Stimulated activated CD8-positive, alpha-beta memory T cell treated with anti-CD3 and anti-CD28 coated beads, Interleukin-4, amount 100 ng/mL, for 4 hours (primary cell): ENCODE measurements around the gene MGLL.

Experiments used
- DNase-seq, 2 donors: peaks; one replicate each; pipeline ENCODE4 v3.0.0-alpha.2; 2020; ENCODE audit warnings: low read depth in 2 of 2, low spot score in 1 of 2

Gene MGLL

DNA sequence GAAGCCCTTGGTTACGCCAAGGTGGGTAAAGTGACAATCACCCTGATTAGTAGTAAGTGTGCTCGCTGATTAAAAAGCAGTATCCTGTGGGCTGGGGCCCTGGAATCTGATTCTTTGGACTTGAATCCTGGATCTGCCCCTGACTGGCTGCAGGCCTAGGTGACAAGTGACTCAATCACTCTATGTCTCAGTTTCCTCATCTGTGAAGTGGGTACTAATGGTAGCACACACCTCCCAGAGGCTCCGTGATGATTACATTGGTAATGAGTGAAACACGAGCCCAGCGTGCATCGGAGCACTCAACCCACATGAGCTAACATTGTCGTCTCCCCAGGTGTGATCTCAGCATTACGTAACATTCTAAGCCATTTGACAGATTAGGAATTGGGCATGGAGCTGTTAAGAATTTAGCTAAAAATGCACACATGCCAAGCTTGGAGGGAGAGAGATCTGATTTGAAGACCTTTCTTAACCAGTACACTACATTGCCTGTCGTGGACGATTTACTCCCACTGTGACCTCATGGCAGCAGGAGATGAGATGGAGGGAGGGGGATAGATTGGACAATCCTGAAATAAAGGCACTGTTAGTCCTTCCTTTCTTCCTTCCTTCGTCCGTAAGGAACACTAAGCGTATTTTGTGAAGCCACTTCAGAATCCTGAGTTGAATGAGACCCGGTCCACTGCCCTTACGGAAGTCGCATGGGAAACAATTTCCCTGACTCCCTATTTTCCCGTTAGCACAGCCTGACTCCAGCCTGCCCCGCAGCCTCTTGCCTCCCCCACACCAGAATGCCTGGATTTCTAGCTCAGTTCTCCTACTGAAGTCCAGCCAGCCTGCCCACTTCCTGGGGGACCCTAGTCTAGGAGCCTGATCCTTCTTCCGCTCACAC is 32.1 kb downstream of the MGLL start:
- no peak for DNase-seq

DNA sequence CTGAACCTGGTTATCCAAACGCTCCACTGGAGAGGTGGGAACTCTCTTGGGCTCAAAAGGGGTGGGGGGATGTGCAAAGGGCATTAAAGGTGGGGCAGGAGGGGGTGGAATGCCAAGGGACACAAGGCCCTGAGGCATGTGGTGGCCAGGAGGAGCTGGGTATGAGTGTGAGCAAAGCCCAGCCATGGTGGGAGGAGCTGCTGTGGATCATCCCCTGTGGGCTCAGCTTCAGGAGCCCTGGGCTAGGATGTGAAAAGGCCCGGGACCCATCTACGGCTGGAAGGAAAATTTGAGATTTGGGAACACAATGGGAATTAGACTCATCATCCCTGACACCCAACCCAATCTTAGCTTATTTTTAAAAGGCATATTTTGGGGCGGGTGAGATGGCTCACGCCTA is 33.3 kb downstream of the MGLL start:
- no peak for DNase-seq

DNA sequence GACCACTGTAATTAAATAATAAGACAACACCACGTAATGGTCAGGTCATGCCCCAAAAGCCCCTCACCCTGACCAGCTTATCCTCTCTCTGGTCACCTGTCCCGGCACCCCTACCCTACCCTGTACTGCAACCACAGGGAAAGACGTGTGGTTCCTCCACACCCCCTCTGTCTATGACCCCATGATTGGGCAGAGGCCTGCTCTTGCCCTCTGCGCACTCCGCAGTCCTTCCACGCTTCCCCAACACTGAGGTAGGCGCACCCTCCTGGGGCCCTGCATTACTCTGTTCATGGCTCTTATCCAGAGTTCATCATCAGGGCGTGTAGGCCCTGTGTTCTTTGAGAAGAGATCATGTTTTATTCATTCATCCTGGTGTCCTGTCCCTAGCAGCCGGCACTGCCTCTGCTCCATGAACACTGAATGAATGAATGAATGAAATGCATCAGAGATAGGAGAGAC is 33.8 kb downstream of the MGLL start:
- DNase-seq, result no peak

DNA sequence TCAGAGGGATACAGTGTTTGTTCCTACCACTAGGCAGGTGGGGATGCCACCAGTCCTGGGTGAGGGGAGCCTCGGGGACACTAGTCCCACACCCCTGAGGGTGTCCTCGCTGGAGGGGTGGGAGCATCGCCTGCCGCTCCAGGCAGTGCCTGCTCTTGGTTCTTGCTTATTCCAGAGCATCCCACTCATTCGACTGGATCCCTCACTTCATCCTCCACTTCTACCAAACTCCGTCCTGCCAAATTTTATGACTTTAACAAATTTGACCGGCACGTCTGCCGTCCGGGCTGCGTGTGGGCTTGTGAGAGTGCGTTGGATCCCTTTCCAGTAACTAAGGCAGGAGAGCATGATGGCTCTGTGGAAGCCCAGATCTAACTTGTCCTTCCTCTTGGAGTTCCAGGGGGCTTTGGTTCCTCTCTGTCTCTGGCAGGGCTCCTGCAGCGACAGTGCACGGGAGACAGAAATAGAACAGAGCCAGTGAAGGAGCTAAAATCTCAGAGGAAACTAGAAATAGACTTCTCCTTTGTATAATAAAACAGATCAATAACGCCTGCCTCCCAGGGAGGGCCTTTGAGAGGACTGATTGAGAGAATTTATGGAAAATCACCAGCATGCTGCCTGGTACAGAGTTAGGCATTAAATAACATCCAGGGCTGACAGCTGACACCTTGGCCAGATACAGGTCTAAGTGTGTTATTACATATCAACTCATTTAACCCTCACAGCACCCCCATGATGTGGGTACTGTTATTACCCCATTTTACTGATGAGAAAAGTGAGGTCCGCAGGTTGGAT is 34.5 kb downstream of the MGLL start:
- DNase-seq, result no peak

DNA sequence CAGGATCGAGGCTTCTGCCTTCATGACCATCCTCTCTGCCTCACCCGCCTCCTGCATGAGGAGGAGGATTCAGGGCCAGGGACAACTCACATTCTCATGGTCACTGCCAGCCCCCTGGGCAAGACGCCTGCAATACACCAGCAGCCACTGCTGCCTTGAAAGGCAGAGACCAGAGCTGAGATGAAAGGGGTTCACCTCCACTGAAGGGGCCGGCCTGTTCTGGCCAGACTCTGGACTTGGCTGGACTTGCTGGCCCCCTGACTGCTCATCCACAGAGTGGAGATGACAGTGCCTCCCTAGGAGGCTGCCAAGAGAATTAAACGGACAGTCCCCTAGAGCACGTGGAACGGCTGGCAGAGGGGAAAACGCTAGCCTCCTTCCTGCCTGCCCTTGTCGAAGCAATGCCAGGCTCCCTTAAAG is 35.2 kb downstream of the MGLL start:
- DNase-seq, result no peak

DNA sequence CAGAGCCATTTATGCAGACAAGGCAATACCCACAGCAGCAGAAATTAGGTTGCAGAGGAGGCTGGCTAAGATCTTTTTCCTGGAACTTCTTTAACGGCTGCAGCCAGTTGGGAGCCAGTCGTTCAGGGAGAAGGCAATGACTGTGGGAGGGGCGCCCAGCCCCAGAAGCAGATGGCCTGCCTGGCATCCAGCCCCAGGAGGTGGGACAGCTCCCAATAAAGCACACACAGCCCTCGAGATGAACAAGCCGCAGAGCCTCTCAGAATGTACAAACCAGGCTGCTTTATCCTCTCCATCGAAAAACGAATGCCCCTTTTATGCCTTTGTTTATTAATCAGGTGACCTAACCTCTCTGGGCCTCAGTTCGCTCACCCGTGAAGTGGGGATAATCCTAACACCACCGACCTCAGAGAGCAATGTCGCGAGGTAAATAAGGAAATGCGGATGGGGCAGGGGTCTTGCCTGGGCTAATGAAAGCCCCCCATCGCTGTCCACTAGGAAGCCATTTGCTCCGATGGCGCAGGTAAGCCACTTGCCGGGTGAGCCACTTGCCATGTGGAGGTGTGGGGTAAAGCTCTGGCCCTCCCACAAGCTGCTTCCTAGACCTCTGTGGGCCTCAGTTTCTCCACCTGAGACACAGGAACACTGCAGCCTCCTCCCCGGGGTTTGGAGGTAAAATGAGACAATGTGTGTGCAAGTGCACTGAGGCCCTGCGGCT is 35.8 kb downstream of the MGLL start:
- DNase-seq, result no peak

DNA sequence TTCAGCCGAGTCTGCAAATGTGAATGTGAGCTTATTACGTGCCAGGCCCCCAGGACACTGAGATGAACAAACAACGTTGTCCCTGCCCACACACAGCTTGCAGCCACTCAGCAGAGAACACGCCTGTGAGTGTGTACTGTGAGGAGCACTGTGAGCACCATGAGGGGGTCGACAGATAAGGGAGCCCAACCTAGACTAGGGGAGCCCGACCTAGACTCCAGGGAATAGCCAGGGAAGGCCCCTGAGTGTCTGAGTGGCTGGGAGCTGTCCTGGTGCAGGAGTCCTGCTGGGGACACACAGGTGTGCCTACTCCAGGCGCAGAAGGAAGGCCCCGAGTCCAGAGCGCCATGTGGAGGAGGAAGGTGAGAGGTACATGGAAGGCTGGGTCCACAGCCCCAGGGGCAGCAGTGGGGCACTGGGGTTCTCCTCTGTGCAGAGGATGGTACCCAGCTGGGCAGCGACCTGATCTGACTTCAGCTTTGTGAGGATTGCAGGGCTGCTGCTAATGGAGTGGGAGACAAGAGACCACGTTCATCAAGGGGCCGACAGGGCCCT is 36.5 kb downstream of the MGLL start:
- DNase-seq, result no peak

DNA sequence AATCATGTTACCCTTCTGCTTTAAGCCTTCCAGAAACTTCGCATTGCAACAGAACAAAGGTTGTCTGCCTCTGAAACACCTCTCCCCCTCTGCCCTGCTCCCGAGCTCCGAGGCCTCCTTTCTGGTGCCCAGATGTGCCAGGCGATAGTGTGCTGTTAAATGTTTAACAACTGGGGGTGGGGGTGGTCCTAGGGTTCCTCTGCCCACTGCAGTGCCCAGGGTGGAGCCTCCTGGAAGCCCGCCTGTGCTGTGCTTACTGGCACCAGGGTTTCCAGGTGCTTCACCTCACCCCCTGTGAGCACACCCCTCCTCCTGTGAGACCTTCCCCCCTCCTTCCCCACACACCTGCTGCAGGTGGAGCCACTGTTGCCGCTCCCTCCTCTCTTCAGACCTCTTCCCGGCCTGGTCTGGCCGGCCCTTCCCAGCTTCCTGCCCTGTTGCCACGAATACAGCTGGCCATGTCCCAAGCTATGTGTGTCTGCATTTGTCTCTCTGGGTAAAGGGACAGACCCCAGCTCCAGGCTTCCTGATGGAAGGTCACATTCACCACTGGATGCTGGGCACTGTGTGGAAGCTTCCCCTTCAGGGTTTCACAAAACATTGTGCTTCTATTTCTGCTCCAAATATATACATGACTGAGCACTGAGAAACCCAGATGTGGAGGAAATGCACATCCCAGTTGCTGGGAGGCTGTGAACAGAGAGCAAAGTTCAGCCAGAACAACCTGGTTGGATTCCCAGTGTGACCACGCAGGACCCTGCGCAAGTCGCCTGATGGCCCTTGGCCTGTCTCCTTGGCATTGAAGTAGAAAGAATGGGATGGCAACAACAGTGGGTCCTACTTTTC is 37.2 kb downstream of the MGLL start:
- DNase-seq, result no peak

DNA sequence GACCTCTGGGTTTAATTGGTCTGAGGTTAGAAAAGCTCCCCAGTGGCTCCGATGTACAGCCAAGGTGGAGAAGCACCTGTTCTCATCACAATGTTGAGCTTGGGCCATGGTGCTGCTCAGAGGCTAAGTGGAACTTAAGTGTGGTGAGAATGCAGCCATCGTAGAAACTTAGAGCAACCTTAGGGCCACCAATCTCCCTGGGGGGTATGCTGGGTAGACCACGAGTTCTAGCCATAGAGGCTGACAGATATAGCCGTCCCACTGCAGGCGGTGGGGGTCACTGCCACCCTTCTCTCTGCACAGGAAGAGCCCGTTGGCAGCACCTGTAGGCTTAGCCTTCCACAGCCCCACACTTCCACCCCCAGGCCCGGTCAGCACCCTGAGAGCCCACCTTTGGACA is 38.0 kb downstream of the MGLL start:
- DNase-seq, result no peak

DNA sequence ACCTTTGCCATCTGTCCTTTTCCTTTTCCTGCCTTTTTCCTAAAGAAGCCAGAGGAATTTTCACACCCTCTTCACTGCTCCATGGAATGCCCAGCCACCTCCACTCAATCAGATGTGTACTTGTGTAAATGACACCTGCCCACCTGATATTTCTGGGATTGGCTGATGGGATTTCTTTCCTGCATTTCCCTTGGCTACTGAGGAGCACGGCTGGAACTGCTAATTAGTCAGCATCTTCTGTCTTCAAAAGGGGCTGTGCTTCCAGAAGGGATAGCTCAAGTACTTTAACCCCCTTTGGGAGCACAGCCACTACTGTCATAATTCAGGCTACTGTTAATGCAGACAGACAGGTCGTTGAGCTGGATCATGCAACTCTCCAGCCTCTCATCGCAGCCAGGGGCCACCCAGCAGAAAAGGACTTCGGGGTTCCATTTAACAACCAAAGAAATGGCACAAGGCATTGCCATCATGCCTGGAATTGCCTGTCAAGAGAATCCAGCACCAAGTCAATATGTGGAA is 38.6 kb downstream of the MGLL start:
- no peak for DNase-seq

DNA sequence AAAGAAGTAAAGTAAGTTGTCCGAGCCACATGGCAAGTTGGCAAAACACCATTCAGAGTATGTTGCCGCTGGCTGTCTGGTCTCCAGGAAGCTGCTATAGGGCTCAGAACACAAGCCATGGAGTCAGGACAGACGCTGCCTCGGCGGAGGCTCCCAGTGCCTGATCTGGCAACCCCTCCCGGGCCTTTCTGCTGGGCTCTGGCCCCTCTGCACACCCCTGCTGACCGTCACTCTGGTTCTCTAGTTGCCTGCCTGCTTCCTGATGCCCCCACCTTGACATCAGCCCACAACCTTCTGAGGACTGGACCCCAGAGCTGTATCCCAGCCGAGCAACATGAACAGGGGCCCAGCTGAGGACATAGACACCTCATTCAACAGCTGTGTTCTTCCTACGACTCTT is 39.1 kb downstream of the MGLL start:
- no peak for DNase-seq

DNA sequence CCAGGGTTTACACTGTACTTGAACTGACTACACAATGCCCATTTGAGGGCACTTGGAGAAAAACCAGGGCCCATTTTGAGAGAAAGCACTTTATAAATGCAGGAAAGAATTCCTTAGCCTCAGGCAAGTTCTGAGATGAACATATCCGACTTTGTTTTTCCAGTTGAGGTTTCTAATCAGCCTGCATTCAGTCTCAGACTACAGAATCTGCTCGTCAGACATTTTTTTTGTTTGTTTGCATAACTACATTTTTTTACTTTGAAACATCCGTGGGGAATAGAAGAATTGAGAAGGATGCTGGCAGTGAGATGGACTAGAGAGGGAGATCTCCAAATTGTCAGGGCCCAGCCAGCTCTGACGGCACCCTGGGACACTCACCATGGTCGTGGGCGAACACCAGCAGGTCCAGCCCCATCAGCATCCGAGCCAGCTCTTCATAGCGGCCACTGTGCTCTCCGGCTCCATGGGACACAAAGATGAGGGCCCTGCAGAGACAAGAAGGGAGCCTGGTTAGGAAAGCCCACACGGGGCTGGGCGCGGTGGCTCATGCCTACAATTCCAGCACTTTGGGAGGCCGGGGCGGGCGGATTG is 40.8 kb downstream of the MGLL start:
- DNase-seq, result no peak

DNA sequence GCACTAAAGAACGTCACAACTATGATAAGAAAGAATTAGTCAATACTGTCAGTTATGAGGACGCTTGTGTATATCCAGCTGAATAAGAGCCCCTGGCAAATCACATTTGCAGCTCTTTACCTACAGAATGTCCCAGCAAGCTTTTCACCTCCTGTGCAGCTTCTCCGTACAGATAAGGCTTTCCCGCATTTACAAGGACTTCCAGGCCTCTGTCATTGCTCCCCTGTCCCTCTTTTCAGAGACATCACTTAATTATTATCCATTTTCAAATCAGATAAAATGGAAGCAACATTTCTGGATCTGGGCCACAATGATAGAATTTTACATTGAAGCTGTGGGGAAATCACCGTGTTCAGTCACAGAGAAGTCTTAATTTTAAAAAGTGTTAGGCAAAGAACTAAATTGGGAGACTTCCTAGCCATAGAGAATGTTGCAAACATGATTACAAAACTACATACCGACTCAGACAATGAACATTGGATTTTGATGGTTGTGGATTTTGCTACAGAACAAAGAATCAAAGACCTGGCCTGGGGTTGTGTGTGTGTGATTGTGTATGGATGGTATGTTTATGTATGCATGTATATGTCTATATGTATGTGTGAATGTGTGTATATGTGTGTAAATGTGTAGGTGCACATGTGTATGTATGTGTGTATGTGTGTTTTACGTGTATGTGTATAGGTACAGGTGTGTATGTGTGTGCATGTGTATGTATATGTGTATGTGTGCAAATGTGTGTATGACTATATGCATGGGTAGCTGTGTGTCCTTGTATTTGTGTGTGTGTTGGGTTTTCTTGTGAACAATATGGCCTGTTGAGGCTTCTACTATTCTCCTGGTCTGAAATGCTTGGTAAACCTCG is 41.5 kb downstream of the MGLL start:
- no peak for DNase-seq

DNA sequence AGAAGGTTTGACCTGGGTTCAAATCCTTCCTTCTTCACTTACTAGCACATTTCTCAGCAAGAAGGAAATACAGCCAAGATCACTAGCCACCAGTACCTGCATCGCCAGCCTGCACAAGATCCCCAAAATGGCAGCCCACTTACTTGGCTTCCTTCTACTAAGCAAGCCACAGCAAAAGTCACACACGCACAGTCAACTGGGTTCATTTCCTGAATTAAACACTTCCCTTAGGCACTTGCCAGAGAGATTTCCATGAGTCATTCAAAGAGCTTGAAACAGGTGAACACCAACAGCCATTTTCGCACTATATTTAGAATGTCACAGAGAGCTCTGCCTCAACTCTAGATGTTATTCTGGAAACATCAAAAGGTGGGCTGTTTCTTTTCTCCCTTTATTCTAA is 42.6 kb downstream of the MGLL start:
- no peak for DNase-seq

DNA sequence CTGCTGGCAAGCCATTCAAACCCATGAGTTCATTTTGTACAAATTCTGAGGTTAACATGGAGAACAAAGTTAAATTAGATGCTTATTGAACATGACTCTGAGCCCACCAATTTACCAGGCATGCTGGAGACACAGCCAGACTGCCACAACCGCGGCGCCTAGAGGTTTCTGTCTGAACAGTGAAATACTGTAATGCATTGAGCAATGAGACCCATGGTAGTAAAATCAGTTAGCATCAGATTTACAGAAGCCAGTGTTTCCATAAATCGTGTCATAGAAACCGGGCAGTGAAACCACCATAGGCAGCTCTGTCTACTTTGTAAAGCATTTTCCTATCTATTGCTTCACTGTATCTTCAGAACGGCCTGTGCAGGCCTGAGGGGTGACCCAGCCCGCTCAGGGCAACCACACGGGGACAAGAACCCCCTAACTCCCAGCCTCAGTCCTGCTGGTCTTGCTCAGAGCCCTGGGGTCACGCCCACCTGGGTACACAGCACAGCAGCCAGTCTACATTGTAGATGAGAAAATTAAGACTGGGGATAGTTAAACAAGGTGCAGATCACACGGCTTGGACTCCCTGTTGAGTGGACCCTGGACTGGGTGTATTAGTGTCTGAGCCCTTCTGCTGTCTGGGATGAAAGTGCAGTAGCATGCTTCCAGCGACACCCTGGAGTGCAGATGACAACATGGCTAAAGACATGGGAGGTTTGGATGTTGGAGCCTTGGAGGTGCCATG is 44.2 kb downstream of the MGLL start:
- DNase-seq, result no peak

DNA sequence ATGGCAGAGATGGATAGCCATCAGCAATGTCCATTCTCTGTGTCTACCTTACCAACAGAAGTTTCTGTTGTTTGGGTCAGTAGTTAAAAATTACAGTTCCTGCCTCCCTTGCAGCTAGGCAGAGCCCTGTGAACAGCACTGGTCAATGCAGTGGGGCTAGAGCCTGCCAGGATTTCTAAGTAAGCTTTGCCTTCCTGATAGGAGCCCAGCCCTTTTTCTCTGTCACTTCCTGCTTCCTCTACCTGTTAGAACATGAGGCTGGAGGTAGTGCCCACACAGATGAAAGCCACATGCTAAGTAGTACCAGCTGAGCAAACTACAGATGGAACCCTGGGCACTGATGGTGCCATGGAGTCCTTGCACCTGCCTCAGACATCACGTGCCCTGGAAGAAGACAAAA is 45.0 kb downstream of the MGLL start:
- no peak for DNase-seq

DNA sequence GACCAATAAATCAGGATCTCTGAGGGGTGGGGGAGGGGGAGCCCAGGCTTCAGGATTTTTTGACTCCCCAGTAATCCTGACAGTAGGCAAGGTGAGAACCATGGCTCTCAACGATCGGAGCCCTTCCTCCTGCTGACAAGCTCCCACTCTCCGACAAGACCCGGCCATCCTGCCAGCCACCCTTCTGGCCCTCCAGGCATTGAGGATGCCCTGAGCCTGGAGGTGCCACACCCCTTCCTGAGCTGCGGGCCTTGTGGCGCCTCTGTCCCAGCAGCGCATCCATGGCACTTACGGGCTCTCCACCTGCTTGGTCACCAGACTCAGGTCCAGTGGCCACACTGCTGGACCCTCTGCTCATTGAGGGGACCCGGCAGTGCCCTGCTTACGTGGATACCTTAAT is 46.0 kb downstream of the MGLL start:
- no peak for DNase-seq

DNA sequence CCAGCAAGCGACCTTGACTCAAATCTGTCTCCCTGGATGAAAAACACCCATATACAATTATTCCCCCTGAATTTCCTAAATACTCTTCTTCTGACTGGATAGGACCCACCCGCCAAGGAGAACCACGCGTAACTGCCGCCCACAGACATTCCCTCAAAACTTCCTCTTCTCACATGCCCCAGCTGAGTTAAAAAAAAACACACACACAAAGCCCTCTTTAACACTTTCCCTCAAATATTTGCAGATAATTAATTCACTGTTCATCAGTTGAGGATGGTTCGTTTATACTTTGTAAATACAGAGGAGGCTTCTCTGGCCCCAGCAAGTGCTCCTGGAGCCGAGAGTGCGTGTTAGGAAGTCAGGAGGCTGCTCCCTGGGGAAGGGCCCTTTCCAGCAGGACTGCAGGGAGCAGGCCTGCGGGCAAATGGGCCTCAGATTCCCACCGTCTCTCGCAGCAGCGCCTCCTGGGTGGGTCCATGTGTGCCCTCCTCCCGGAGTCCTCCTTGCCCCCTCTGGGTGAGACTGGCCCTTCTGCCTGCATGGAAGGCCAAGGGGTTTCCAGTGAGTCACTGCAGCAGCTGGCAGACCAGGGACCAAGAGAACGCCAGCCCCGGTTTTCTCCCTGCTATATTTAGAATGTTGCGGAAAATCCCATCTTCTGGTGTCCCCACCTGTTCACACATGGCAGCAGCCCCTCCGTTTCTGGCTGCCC is 46.8 kb downstream of the MGLL start:
- no peak for DNase-seq
